OCI-LY7 (cell line): ENCODE measurements around the gene SPSB1. TPM values are rescaled to one million over a fixed set of nuclear protein-coding genes. Genes with fewer than 3 reads are reported as not detected.
A peak's percentile ranks its signal among the peaks of the same experiment; 100 is the strongest.

Experiments used
- Bru-seq: library from RNA; stranded (reverse); fragments of 400-500 nt; gene quantifications from one replicate; lab custom pipeline; 2021; lab: Mats Ljungman, UMichigan
- BruChase-seq, 2 experiments: library from RNA; stranded (reverse); fragments of 400-500 nt; gene quantifications; one replicate each; lab custom pipeline; 2021; lab: Mats Ljungman, UMichigan
- BruUV-seq: library from RNA; stranded (reverse); fragments of 400-500 nt; replicated peaks from 2 replicates; lab custom pipeline; 2021; lab: Mats Ljungman, UMichigan
- CTCF ChIA-PET: fragments of 300-600 bp; sonication (Branson Sonifier 250); formaldehyde crosslinking; loops from one replicate; lab custom pipeline; 2022; ENCODE audit warnings: antibody characterized with exemption; ENCODE audit not compliant: unreplicated experiment; lab: Charles Lee
- POLR2A ChIA-PET: fragments of 300-600 bp; sonication (Branson Sonifier 250); formaldehyde crosslinking; loops from one replicate; lab custom pipeline; 2022; ENCODE audit warnings: antibody characterized with exemption; lab: Charles Lee
- DNase-seq: peaks from one replicate; pipeline ENCODE4 v3.0.0-alpha.2; 2015; ENCODE audit warnings: low spot score
- H2AFZ ChIP-seq: fragments of 200-600 bp; sonication (generic), shearing (Covaris generic); 2 replicates; pipeline ENCODE4 v1.6.1; 2014; ENCODE audit warnings: mild to moderate bottlenecking, antibody characterized with exemption, low read length, moderate library complexity
- H3K27ac ChIP-seq: fragments of 200-600 bp; sonication (generic); 2 replicates; pipeline ENCODE4 v1.5.1; 2014; ENCODE audit warnings: mixed run types, low read depth, mild to moderate bottlenecking, moderate library complexity, low read length, inconsistent platforms; ENCODE audit not compliant: poor library complexity, severe bottlenecking
- H3K36me3 ChIP-seq: fragments of 200-600 bp; sonication (generic); 2 replicates; pipeline ENCODE4 v1.6.1; 2014; ENCODE audit warnings: mild to moderate bottlenecking, antibody characterized with exemption, low read length, moderate library complexity, mixed read lengths; ENCODE audit not compliant: insufficient read depth
- H3K4me1 ChIP-seq: fragments of 200-600 bp; sonication (generic); 2 replicates; pipeline ENCODE4 v1.5.1; 2014; ENCODE audit warnings: mild to moderate bottlenecking, low read length; ENCODE audit not compliant: insufficient read depth, poor library complexity, severe bottlenecking
- H3K4me2 ChIP-seq: fragments of 200-600 bp; sonication (generic); 2 replicates; pipeline ENCODE4 v1.6.1; 2014; ENCODE audit warnings: mild to moderate bottlenecking, low read length
- H3K4me3 ChIP-seq: fragments of 200-600 bp; sonication (generic); 2 replicates; pipeline ENCODE4 v1.5.1; 2014; ENCODE audit warnings: mild to moderate bottlenecking, low read depth, low read length; ENCODE audit not compliant: poor library complexity, severe bottlenecking
- H3K79me2 ChIP-seq: fragments of 200-600 bp; sonication (generic); 2 replicates; pipeline ENCODE4 v1.6.1; 2016; ENCODE audit warnings: low read depth, mild to moderate bottlenecking, low read length, moderate library complexity, mixed read lengths; ENCODE audit not compliant: insufficient read depth
- H3K9me2 ChIP-seq: fragments of 200-600 bp; sonication (generic); 2 replicates; pipeline ENCODE4 v1.6.1; 2016; ENCODE audit warnings: mild to moderate bottlenecking, low read length, mixed read lengths; ENCODE audit not compliant: insufficient read depth
- H3K9me3 ChIP-seq: fragments of 200-600 bp; sonication (generic); 2 replicates; pipeline ENCODE4 v1.6.1; 2014; ENCODE audit warnings: mild to moderate bottlenecking, mixed run types, low read length, mixed read lengths
- H4K20me1 ChIP-seq: fragments of 200-600 bp; sonication (generic); 2 replicates; pipeline ENCODE4 v1.6.1; 2014; ENCODE audit warnings: mild to moderate bottlenecking, antibody characterized with exemption, low read length, moderate library complexity, mixed read lengths; ENCODE audit not compliant: insufficient read depth
- CTCF ChIP-seq: fragments of 200-600 bp; sonication (generic); conservative IDR thresholded peaks from 2 replicates; pipeline ENCODE4 v1.5.1; 2014; ENCODE audit warnings: mild to moderate bottlenecking, antibody characterized with exemption, low read length, moderate library complexity, mixed read lengths
- EZH2phosphoT487 ChIP-seq: fragments of 200-600 bp; sonication (generic); IDR thresholded peaks from 2 replicates; pipeline ENCODE4 v1.6.1; 2018; ENCODE audit warnings: low read depth, borderline replicate concordance, mild to moderate bottlenecking, mixed run types, antibody characterized with exemption, low read length, moderate library complexity, mixed read lengths
- intact Hi-C: fragments of 100-400 bp; cut with micrococcal nuclease; formaldehyde crosslinking; loops from one replicate; pipeline ENCODE4 v1.10.0; 2022; ENCODE audit not compliant: unreplicated experiment
- long read RNA-seq: library from polyadenylated mRNA; stranded (forward); transcript quantifications from one replicate; pipeline ENCODE4 v2.0.0, GENCODE V29; 2022
- total RNA-seq, 2 experiments: library from RNA; depleted of rRNA in 1 of 2; stranded (reverse); fragments of >200 nt in 1 of 2; shearing (Covaris generic) in 1 of 2; gene quantifications; 2 replicates each; pipeline ENCODE4 v1.2.3, GENCODE V29; 2014 to 2022

Gene SPSB1
- total RNA-seq (2014; rRNA removed; shearing (Covaris generic)) (14.0 and 17.9 TPM in 2 replicates), total RNA-seq (2022) (1.1 and 1.2 TPM in 2 replicates), Bru-seq, nascent RNA (percentile 33 among the genes with signal in this experiment), BruChase-seq, experiment 1, labeled RNA remaining after a 6-hour chase (percentile 39 among the genes with signal in this experiment), BruChase-seq, experiment 2, labeled RNA remaining after a 2-hour chase (percentile 40 among the genes with signal in this experiment)
- long read RNA-seq, partial matches to known transcripts = 0 of 3 reads
- long read RNA-seq, other reads (novel, unspliced or antisense) = 1 of 3 reads

GRCh38 chr1:9292361-9293240 lies at the start of gene SPSB1:
SPSB1 (plus strand) TSS chr1:9292894; CDS start chr1:9355892, 62,998 bp downstream.
- Histone ChIP-seq H3K27ac (no peak within 1 kb of the TSS), H3K9me2 (no peaks in the 10 kb centered on the region), H3K4me1 (peaks cover 31% of the 10 kb centered on the region), H3K4me2 (peak within 1 kb of the TSS; percentile 80), H3K36me3 (no peaks in the 10 kb centered on the region), H3K79me2 (peaks cover 18% of the 10 kb centered on the region; the same call in 1 of the 2 replicates), H2AFZ (peak within 1 kb of the TSS; percentile 4; the same call in 1 of the 2 replicates), H4K20me1 (peaks cover 17% of the 10 kb centered on the region; the same call in 1 of the 2 replicates), H3K4me3 (peak within 1 kb of the TSS; percentile 78), H3K9me3 (peaks cover 6% of the 10 kb centered on the region; the same call in 1 of the 2 replicates)
- intact Hi-C loops = loop anchor here (2.0 to 5.0 kb wide), 2 partner anchors 120 to 136 kb away; no protein-coding TSS in a partner anchor
- POLR2A ChIA-PET = no interaction called here
- TF ChIP-seq EZH2phosphoT487 (no peak), CTCF (peak; percentile 34; the same call in 1 of the 2 replicates)
- BruUV-seq = no TSS peak
- DNase-seq = peak; percentile 91
- CTCF ChIA-PET = no interaction called here

DNA sequence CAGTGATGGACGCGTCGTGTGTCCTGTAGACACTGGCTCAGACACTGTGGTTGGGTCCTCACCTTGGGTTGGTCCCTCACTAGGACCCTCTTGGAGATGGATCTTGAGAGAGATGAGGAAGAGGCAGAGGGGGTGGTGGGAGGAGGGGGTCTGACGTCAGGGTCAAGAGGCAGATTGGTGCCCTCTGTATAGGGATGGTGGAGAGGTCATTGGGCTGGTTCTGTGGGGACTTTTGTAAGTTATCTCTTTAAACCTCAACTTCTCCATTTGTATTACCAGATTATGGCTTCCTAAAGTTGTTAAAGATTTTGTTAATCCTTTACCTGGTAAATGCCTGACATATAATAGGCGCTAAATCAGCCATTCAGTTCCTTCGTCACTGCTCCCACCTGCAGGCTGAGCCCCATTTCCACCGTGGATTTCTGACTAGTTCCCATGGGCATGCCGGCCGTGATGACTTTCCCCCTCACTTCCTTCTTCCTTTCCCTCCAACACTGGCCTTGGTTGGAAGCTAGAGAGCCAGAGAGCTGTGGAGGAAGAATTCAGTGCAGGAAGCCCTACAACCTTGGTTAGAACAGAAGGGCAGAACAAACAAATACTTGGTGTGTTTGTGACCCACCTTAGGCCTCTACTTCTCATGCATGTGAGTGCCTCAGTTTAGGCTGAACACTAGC lies 49.5 kb upstream of the SPSB1 start:
- ChIA-PET POLR2A (no interaction called here), CTCF (no interaction called here)
- H3K27ac ChIP-seq = no peak overlapping the region
- no peak overlapping the region for H2AFZ ChIP-seq
- no peaks in the 10 kb centered on the region for H3K9me3 ChIP-seq
- TF ChIP-seq EZH2phosphoT487 (no peak), CTCF (no peak)
- H3K9me2 ChIP-seq = no peaks in the 10 kb centered on the region
- no peak overlapping the region for H3K4me2 ChIP-seq
- no TSS peak for BruUV-seq
- peaks cover 14% of the 10 kb centered on the region for H3K4me1 ChIP-seq
- DNase-seq = no peak
- H3K79me2 ChIP-seq = no peaks in the 10 kb centered on the region
- H4K20me1 ChIP-seq = no peaks in the 10 kb centered on the region
- intact Hi-C loops = no loop called here
- H3K36me3 ChIP-seq = no peaks in the 10 kb centered on the region
- no peak overlapping the region for H3K4me3 ChIP-seq
